GM12864 (cell line): ENCODE measurements around the gene B4GALT3.

Experiments used
- DNase-seq: peaks from one replicate; pipeline ENCODE4 v3.0.0-alpha.2; 2011; ENCODE audit warnings: low read depth
- H3K4me3 ChIP-seq: 2 replicates; pipeline ENCODE4 v1.5.1; 2011; ENCODE audit warnings: mild to moderate bottlenecking, low read depth, low read length, control low read depth
- TF ChIP-seq, protein P1 (sequence below): IDR thresholded peaks from 2 replicates; pipeline ENCODE4 v1.5.1; 2011; ENCODE audit warnings: low read depth, mild to moderate bottlenecking, moderate library complexity, low read length, control low read depth, inconsistent platforms; ENCODE audit errors: missing control alignments

B4GALT3 gene

DNA sequence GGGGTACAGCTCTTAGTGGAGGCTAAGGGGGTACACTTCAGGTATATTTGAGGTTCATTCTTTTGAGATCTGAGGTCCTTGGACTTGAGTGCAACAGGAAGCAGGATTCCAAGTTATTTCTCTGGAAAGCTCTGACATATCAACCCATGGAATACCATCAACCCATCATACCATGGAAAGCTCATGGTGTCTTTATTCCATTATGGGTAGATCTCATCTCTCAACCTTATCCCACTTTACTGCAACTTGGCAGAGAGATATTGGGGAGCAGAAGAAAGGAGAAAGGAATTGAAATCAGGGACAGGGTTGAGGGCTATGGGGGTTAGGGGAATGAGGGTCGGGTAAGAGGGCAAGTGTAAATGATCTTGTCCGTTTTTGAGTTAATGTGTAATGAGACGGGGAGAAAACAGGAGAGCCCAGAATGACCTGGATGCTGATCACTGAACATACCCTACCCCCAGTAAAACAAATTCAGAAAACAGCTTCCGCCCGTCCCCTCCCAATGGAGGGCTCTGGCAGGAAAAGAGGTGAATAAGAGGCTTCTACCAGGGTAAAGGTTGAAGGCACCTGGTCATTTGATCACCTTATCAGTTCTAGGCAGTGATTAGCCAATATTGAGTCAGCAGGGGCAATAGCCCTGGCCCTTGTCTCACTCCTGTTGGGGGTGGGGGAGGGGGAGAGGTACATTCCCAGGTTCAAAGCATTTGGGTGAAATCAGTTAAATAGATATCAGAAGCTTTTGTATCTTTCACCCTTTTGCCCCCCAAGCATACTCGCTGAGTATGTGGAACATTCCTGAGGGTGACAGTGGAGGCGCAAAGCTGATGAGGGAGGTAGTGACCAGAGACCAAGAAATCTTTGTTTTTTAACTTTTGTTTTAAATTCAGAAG is 46.7 kb upstream of the B4GALT3 start:
- DNase-seq: no peak
- H3K4me3 ChIP-seq: no peak overlapping the region
- TF ChIP-seq, protein P1, sequence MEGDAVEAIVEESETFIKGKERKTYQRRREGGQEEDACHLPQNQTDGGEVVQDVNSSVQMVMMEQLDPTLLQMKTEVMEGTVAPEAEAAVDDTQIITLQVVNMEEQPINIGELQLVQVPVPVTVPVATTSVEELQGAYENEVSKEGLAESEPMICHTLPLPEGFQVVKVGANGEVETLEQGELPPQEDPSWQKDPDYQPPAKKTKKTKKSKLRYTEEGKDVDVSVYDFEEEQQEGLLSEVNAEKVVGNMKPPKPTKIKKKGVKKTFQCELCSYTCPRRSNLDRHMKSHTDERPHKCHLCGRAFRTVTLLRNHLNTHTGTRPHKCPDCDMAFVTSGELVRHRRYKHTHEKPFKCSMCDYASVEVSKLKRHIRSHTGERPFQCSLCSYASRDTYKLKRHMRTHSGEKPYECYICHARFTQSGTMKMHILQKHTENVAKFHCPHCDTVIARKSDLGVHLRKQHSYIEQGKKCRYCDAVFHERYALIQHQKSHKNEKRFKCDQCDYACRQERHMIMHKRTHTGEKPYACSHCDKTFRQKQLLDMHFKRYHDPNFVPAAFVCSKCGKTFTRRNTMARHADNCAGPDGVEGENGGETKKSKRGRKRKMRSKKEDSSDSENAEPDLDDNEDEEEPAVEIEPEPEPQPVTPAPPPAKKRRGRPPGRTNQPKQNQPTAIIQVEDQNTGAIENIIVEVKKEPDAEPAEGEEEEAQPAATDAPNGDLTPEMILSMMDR: no peak

DNA sequence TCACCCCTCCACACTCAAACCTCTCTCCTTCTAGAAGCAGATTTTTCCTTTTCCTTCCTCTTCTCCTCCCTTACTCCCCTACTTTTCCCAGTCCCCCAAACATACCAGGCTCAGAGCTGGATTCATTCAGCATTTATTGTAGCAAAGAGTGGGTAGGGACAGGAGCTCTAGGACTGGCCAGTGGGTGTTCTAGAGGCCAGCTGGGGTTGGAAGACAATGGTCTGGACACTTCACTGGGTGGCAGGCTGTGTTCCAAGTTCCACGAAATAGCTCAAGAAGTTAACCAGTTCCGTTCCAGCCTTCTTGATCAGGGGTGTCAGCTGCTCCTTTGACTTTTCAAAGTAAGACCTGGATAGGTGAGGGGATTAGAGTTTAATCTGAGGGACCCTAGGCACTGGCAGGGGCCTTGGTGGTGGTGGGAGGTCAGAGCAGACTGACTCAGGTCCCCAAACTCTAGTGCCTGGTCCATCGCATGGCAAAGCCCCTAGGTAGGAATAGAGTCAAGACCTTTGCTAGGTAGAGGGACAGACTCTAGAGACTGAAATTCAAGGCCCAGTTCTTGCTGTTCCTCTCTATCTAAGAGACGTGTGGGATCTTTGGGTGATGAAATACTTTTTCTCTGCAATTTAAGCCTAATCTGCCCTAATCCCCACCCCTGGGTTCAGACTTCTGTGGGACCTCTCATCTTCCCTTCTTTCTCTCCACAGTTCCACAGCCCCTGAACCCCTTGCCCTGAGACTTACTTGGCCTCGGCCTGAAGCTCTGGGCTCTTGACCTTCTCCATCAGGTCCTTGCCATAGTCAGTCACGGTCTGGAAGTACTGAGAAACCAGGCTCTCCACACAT is 45.1 kb upstream of the B4GALT3 start:
- no peak overlapping the region for H3K4me3 ChIP-seq
- TF ChIP-seq, protein P1: no peak
- DNase-seq: no peak

DNA sequence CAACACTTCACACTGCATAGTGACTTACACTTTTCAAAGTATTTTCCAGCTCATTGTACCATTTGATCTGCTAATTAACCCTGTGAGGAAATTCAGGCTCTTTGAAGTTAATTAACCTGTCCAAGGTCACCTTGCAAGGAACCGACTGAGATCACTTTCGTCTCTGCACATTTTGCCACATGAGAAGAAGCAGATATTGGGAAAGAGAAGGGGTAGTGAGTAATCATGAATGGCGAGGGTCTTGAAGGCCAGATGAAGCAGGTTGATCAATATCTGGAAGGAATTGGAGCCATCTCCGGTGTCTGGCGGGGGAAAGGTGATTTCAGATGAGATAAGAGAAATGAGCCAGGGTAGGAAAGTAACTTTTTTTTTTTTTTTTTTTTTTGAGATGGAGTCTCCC is 42.7 kb upstream of the B4GALT3 start:
- TF ChIP-seq, protein P1: no peak
- DNase-seq: no peak
- no peak overlapping the region for H3K4me3 ChIP-seq

DNA sequence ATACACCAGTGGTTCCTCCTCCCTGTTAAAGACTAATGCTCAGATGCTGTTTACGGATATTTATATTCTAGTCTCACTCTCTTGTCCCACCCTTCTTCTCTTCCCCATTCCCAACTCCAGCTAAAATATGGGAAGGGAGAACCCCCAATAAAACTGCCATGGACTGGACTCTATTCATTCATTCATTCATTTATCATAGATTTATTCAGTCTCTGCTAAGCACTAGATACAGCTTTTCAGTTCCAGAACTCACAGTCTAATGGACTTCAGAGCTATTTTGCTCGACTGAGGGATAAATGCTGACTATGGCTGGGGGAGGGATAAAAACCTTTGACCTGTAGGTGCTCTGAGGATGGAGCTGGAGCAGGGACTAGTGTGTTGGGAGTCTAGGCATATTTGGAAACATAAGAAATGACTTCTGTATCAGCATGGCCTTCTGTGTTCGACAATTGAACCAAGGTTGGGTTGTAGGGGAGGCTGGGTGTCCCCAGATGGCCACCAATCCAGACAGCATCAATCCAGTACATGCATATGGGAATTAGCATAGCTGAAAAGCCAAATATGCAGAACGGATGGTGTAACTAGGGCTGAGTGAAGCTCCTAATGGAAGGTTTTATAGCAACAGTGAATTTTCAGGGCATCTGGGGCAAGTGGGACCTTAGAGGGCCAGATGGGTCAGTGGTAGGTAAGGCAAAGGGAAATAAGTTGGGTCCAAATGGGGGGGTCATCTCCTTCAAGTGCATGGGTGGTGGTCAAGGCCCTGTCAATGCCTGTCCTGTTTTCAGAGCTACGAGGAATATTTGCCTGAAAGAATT is 42.0 kb upstream of the B4GALT3 start:
- TF ChIP-seq, protein P1: no peak
- DNase-seq: no peak
- no peak overlapping the region for H3K4me3 ChIP-seq

DNA sequence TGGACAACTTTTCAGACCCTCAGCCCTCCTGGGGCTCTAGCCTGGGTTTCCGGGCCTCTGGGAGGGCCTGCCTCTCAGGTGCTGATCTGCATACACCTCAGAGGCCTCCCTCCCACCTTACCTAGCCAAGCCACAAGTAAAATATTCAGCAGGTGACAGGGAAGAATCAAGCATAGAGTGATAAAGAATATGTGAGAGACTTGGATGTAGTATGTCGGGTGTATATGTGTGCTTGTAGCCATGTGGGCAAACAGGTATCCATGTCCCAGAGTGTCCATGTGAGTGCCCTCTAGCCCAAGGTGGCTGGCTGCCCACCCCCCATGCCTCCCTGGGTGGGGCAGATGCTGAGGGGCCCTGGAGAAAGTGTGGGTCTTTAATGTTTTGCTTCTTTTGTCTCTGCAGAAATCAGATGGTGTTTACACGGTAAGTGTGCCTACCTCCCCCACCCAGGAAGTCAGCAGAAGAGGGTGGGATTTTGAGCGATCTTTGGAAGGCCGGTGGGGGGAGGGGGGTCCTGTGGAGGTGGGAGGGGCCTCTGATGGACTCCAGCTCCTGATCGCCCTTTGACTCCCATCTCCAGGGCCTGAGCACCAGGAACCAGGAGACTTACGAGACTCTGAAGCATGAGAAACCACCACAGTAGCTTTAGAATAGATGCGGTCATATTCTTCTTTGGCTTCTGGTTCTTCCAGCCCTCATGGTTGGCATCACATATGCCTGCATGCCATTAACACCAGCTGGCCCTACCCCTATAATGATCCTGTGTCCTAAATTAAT is 41.2 kb upstream of the B4GALT3 start:
- TF ChIP-seq, protein P1: no peak
- DNase-seq: no peak
- no peak overlapping the region for H3K4me3 ChIP-seq

DNA sequence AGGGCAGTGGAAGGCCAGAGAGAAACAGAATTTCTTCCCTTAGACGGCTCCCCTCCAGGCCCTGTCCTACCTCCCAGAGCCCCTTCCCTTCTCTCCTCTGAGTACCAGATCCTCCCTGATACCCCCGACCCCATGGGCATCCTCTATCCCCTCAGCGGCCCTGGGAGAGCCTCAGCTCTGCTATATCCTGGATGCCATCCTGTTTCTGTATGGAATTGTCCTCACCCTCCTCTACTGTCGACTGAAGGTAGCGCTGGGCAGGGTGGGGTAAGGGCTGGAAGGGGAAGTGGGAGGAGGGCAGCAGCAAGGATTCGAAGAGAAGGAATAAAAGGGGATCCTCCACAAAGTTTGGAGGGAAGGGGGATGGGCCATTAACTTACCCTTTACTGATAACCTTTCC is 40.5 kb upstream of the B4GALT3 start:
- DNase-seq: no peak
- no peak overlapping the region for H3K4me3 ChIP-seq
- TF ChIP-seq, protein P1: no peak
